ENCODE data around the gene SLC35B2. TPM values are rescaled to one million over a fixed set of nuclear protein-coding genes. Genes with fewer than 3 reads are reported as not detected.

Gene SLC35B2
- total RNA-seq, 2 experiments from 2014 or later, result 13.9 to 16.5 TPM

DNA sequence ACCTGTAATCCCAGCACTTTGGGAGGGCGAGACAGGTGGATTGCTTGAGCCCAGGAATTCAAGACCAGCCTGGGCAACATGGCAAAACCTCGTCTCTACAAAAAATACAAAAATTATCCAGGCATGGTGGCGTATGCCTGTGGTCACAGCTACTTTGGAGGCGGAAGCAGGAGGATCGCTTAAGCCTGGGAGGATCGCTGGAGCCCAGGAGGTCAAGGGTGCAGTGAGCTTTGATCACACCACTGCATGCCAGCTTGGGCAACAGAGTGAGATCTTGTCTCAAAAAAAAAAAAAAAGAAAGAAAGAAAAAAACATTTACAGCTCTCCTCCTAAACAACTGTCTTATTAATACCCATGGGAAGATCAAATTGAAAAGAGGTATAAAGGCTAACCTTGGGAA is 49.4 kb downstream of the SLC35B2 start:
- Histone ChIP-seq H3K9me3 (ENCODE audit: low read length) (no peaks in the 10 kb centered on the region), H3K4me1 (ENCODE audit: insufficient read depth, low read length, poor library complexity, severe bottlenecking) (peaks cover 9% of the 10 kb centered on the region), H3K4me2 (ENCODE audit: low read length) (no peak overlapping the region), H4K20me1 (ENCODE audit: insufficient read depth, low read length) (no peaks in the 10 kb centered on the region), H3K9me2 (ENCODE audit: insufficient read depth, low read length) (no peaks in the 10 kb centered on the region), H2AFZ (ENCODE audit: low read length) (no peak overlapping the region), H3K36me3 (ENCODE audit: insufficient read depth, low read length) (no peaks in the 10 kb centered on the region), H3K79me2 (ENCODE audit: insufficient read depth, low read depth, low read length) (no peaks in the 10 kb centered on the region), H3K27ac (ENCODE audit: low read depth, low read length, poor library complexity, severe bottlenecking) (no peak overlapping the region), H3K4me3 (ENCODE audit: low read depth, low read length, poor library complexity, severe bottlenecking) (no peak overlapping the region)
- POLR2A ChIA-PET, result interaction anchor here (0.6 kb wide), 1 partner anchor 204 kb away, joined by 3 read pairs; no protein-coding TSS in a partner anchor
- intact Hi-C loops (cut with micrococcal nuclease; ENCODE audit: unreplicated experiment), result no loop called here
- DNase-seq (ENCODE audit: low spot score), result no peak
- TF ChIP-seq, protein P1, sequence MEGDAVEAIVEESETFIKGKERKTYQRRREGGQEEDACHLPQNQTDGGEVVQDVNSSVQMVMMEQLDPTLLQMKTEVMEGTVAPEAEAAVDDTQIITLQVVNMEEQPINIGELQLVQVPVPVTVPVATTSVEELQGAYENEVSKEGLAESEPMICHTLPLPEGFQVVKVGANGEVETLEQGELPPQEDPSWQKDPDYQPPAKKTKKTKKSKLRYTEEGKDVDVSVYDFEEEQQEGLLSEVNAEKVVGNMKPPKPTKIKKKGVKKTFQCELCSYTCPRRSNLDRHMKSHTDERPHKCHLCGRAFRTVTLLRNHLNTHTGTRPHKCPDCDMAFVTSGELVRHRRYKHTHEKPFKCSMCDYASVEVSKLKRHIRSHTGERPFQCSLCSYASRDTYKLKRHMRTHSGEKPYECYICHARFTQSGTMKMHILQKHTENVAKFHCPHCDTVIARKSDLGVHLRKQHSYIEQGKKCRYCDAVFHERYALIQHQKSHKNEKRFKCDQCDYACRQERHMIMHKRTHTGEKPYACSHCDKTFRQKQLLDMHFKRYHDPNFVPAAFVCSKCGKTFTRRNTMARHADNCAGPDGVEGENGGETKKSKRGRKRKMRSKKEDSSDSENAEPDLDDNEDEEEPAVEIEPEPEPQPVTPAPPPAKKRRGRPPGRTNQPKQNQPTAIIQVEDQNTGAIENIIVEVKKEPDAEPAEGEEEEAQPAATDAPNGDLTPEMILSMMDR (conservative IDR thresholded peaks at IDR 0.05; ENCODE audit: low read length), result no peak
- no peak for TF ChIP-seq EZH2phosphoT487 (IDR thresholded peaks at IDR 0.05; ENCODE audit: borderline replicate concordance, low read depth, low read length)
- BruUV-seq (replicated peaks), result no TSS peak
- CTCF ChIA-PET (ENCODE audit: unreplicated experiment), result no interaction called here

Small RNAs within 50 kb of the gene (small RNA-seq; reads per million reads assigned to genes)
- not detected for gene RN7SL811P

Other genes starting within 250 kb of the SLC35B2 start
- 87.2 and 97.8 TPM in 2 replicates for gene MRPL14, start 130.1 kb downstream of the SLC35B2 start, total RNA-seq (2014; rRNA removed; shearing (Covaris generic))
- 42.8 and 51.3 TPM in 2 replicates for gene MRPL14, start 130.1 kb downstream of the SLC35B2 start, total RNA-seq (2022)
- gene TMEM63B, start 130.0 kb downstream of the SLC35B2 start, total RNA-seq (2014; rRNA removed; shearing (Covaris generic)), result 3.7 and 5.4 TPM in 2 replicates
- gene TMEM63B, start 130.0 kb downstream of the SLC35B2 start, total RNA-seq (2022), result 10.0 and 10.2 TPM in 2 replicates
- gene CAPN11, start 98.7 kb downstream of the SLC35B2 start, total RNA-seq (2014; rRNA removed; shearing (Covaris generic)), result not detected in 2 replicates
- not detected in 2 replicates for gene CAPN11, start 98.7 kb downstream of the SLC35B2 start, total RNA-seq (2022)
- gene MYMX, start 40.6 kb downstream of the SLC35B2 start, total RNA-seq (2014; rRNA removed; shearing (Covaris generic)), result not detected in 2 replicates
- not detected in 2 replicates for gene MYMX, start 40.6 kb downstream of the SLC35B2 start, total RNA-seq (2022)
- 51.5 and 52.6 TPM in 2 replicates for gene SLC29A1, start 33.9 kb downstream of the SLC35B2 start, total RNA-seq (2014; rRNA removed; shearing (Covaris generic))
- gene SLC29A1, start 33.9 kb downstream of the SLC35B2 start, total RNA-seq (2022), result 54.1 and 64.6 TPM in 2 replicates
- gene HSP90AB1, start 10.4 kb downstream of the SLC35B2 start, total RNA-seq (2014; rRNA removed; shearing (Covaris generic)), result 911 and 1,004 TPM in 2 replicates
- gene HSP90AB1, start 10.4 kb downstream of the SLC35B2 start, total RNA-seq (2022), result 1,055 and 1,282 TPM in 2 replicates
- gene NFKBIE, start 8.0 kb upstream of the SLC35B2 start, total RNA-seq (2014; rRNA removed; shearing (Covaris generic)), result 27.5 and 43.1 TPM in 2 replicates
- gene NFKBIE, start 8.0 kb upstream of the SLC35B2 start, total RNA-seq (2022), result 22.4 and 24.8 TPM in 2 replicates
- gene TMEM151B, start 12.9 kb upstream of the SLC35B2 start, total RNA-seq (2014; rRNA removed; shearing (Covaris generic)), result not detected in 2 replicates
- gene TMEM151B, start 12.9 kb upstream of the SLC35B2 start, total RNA-seq (2022), result 0.07 and 0.15 TPM in 2 replicates
- 22.0 and 22.7 TPM in 2 replicates for gene AARS2, start 55.8 kb upstream of the SLC35B2 start, total RNA-seq (2014; rRNA removed; shearing (Covaris generic))
- gene AARS2, start 55.8 kb upstream of the SLC35B2 start, total RNA-seq (2022), result 20.7 and 22.4 TPM in 2 replicates
- not detected in 2 replicates for gene SPATS1, start 85.1 kb upstream of the SLC35B2 start, total RNA-seq (2014; rRNA removed; shearing (Covaris generic))
- gene SPATS1, start 85.1 kb upstream of the SLC35B2 start, total RNA-seq (2022), result not detected in 2 replicates
- gene CDC5L, start 130.2 kb upstream of the SLC35B2 start, total RNA-seq (2014; rRNA removed; shearing (Covaris generic)), result 21.5 and 22.5 TPM in 2 replicates
- 23.4 and 24.0 TPM in 2 replicates for gene CDC5L, start 130.2 kb upstream of the SLC35B2 start, total RNA-seq (2022)

Data from OCI-LY7 (cell line).